CD4-positive, alpha-beta memory T cell (primary cell): ENCODE measurements around the gene ATP10A. TPM values are rescaled to one million over a fixed set of nuclear protein-coding genes. Genes with fewer than 3 reads are reported as not detected.

Source experiments
- CTCF ChIA-PET: fragments of 350-600 bp; sonication (Branson Sonifier 250); formaldehyde crosslinking; loops from one replicate; lab custom pipeline; 2021; ENCODE audit warnings: inconsistent platforms; ENCODE audit not compliant: partially characterized antibody; lab: Charles Lee
- POLR2A ChIA-PET: fragments of 350-600 bp; sonication (Branson Sonifier 250); formaldehyde crosslinking; loops from one replicate; lab custom pipeline; 2021; ENCODE audit not compliant: partially characterized antibody; lab: Charles Lee
- DNase-seq, 5 donors: peaks; one replicate each; pipeline versions ENCODE4 v3.0.0 to v3.0.0-alpha.2; 2020 to 2022; ENCODE audit warnings: mixed read lengths in 1 of 5
- H3K27ac ChIP-seq: one replicate; pipeline ENCODE4 v1.7.0; 2013; ENCODE audit warnings: low read depth, low read length
- H3K27me3 ChIP-seq: 2 replicates; pipeline ENCODE4 v1.7.0; 2013; ENCODE audit warnings: mild to moderate bottlenecking, low read length, moderate library complexity; ENCODE audit not compliant: insufficient read depth
- H3K36me3 ChIP-seq: 2 replicates; pipeline ENCODE4 v1.7.0; 2013; ENCODE audit warnings: mild to moderate bottlenecking, low read length, moderate library complexity; ENCODE audit not compliant: insufficient read depth
- H3K4me1 ChIP-seq: 2 replicates; pipeline ENCODE4 v1.7.0; 2013; ENCODE audit warnings: mild to moderate bottlenecking, low read length, moderate library complexity; ENCODE audit not compliant: insufficient read depth
- H3K4me3 ChIP-seq, 2 donors: one replicate each; pipeline ENCODE4 v1.7.0; 2013; ENCODE audit warnings: low read length in 2 of 2, mild to moderate bottlenecking in 1 of 2
- H3K9me3 ChIP-seq, 2 donors: one replicate each; pipeline ENCODE4 v1.7.0; 2013; ENCODE audit warnings: low read length in 2 of 2, control low read depth in 1 of 2; ENCODE audit not compliant: control insufficient read depth in 1 of 2
- H3K27ac Mint-ChIP-seq, 7 donors: one replicate each; pipeline ENCODE4 v1.8.0; 2020 to 2021; ENCODE audit warnings: mixed read lengths in 7 of 7, mild to moderate bottlenecking in 6 of 7, inconsistent platforms in 3 of 7, moderate library complexity in 3 of 7
- H3K27me3 Mint-ChIP-seq, 2 donors: one replicate each; pipeline ENCODE4 v1.8.0; 2020 to 2021; ENCODE audit warnings: mixed read lengths in 2 of 2
- H3K36me3 Mint-ChIP-seq, 2 donors: one replicate each; pipeline ENCODE4 v1.8.0; 2020 to 2021; ENCODE audit warnings: mixed read lengths in 2 of 2, inconsistent platforms in 1 of 2, mild to moderate bottlenecking in 1 of 2
- H3K4me1 Mint-ChIP-seq, 4 donors: one replicate each; pipeline ENCODE4 v1.8.0; 2020 to 2021; ENCODE audit warnings: mixed read lengths in 4 of 4, mild to moderate bottlenecking in 1 of 4
- H3K4me3 Mint-ChIP-seq, 8 donors: one replicate each; pipeline ENCODE4 v1.8.0; 2020 to 2021; ENCODE audit warnings: mixed read lengths in 8 of 8, mild to moderate bottlenecking in 7 of 8, moderate library complexity in 6 of 8, inconsistent platforms in 3 of 8
- H3K9me3 Mint-ChIP-seq, 8 donors: one replicate each; pipeline ENCODE4 v1.8.0; 2020 to 2021; ENCODE audit warnings: mixed read lengths in 8 of 8, mild to moderate bottlenecking in 5 of 8, inconsistent platforms in 3 of 8, moderate library complexity in 1 of 8
- intact Hi-C: fragments of 100-400 bp; cut with micrococcal nuclease; formaldehyde crosslinking; loops from one replicate; pipeline ENCODE4 v1.15.1; 2023
- polyA plus RNA-seq, 2 donors: library from polyadenylated mRNA; unstranded; fragments of 300-500 nt; fragmentation: Illumina TruSeq; gene quantifications; one replicate each; pipeline ENCODE4 v1.2.3, GENCODE V29; 2021
- total RNA-seq, 2 experiments: library from RNA; stranded (reverse); gene quantifications; one replicate each; pipeline ENCODE4 v1.2.3, GENCODE V29; 2021

Gene ATP10A
- total and polyA plus RNA-seq, 4 experiments from 2014 or later = 2.7 to 51.1 (median 29.7) TPM

- Mint-ChIP-seq H3K27ac (peak overlapping the region in 1 of 7 donors; percentile 47), H3K36me3 (peaks cover 60 to 63% of the 10 kb centered on the region in 2 donors), H3K4me1 (peaks cover 0 to 3% (median 0%) of the 10 kb centered on the region in 4 donors), H3K27me3 (no peaks in the 10 kb centered on the region), H3K4me3 (no peak overlapping the region), H3K9me3 (no peaks in the 10 kb centered on the region)
- Histone ChIP-seq H3K27me3 (no peaks in the 10 kb centered on the region), H3K4me1 (no peaks in the 10 kb centered on the region), H3K4me3 (no peak overlapping the region), H3K27ac (no peak overlapping the region), H3K9me3 (no peaks in the 10 kb centered on the region), H3K36me3 (peaks cover 11% of the 10 kb centered on the region)
- POLR2A ChIA-PET = no interaction called here
- no peak for DNase-seq
- intact Hi-C loops = no loop called here
- CTCF ChIA-PET = interaction anchor here (1.7 to 1.8 kb wide), 2 partner anchors 20 to 244 kb away, joined by 5 read pairs; no protein-coding TSS in a partner anchor
Measured at GRCh38 chr15:25689592-25689991, 173.5 kb downstream of the ATP10A start.

- no peak overlapping the region for H3K27ac Mint-ChIP-seq
- intact Hi-C loops = no loop called here
- peaks cover 63 to 64% of the 10 kb centered on the region in 2 donors for H3K36me3 Mint-ChIP-seq
- H3K27me3 Mint-ChIP-seq = no peaks in the 10 kb centered on the region
- ChIA-PET POLR2A (no interaction called here), CTCF (interaction anchor here (1.2 to 1.8 kb wide), 2 partner anchors 22 to 246 kb away, joined by 3 to 5 read pairs; no protein-coding TSS in a partner anchor)
- peaks cover 11% of the 10 kb centered on the region for H3K36me3 ChIP-seq
- no peak for DNase-seq
- H3K4me3 ChIP-seq = no peak overlapping the region
- peaks cover 0 to 3% (median 0%) of the 10 kb centered on the region in 4 donors for H3K4me1 Mint-ChIP-seq
- peaks cover 0 to 2% (median 0%) of the 10 kb centered on the region in 8 donors for H3K9me3 Mint-ChIP-seq
- H3K9me3 ChIP-seq = no peaks in the 10 kb centered on the region
- no peaks in the 10 kb centered on the region for H3K4me1 ChIP-seq
- H3K27me3 ChIP-seq = no peaks in the 10 kb centered on the region
- H3K27ac ChIP-seq = no peak overlapping the region
- H3K4me3 Mint-ChIP-seq = no peak overlapping the region
Measured at GRCh38 chr15:25688166-25688565, 175.0 kb downstream of the ATP10A start.

- peaks cover 0 to 3% (median 0%) of the 10 kb centered on the region in 4 donors for H3K4me1 Mint-ChIP-seq
- no peak overlapping the region for H3K27ac Mint-ChIP-seq
- no peaks in the 10 kb centered on the region for H3K27me3 ChIP-seq
- H3K4me3 Mint-ChIP-seq = no peak overlapping the region
- CTCF ChIA-PET = interaction anchor here (1.2 kb wide), 1 partner anchor 246 kb away, joined by 3 read pairs; no protein-coding TSS in a partner anchor
- no peaks in the 10 kb centered on the region for H3K27me3 Mint-ChIP-seq
- H3K36me3 Mint-ChIP-seq = peaks cover 67% of the 10 kb centered on the region in 2 donors
- no peak overlapping the region for H3K27ac ChIP-seq
- no peak overlapping the region for H3K4me3 ChIP-seq
- DNase-seq = no peak
- POLR2A ChIA-PET = no interaction called here
- peaks cover 0 to 2% (median 0%) of the 10 kb centered on the region in 8 donors for H3K9me3 Mint-ChIP-seq
- no peaks in the 10 kb centered on the region for H3K4me1 ChIP-seq
- intact Hi-C loops = no loop called here
- H3K36me3 ChIP-seq = peaks cover 11% of the 10 kb centered on the region
- H3K9me3 ChIP-seq = no peaks in the 10 kb centered on the region
Measured at GRCh38 chr15:25687689-25688088, 175.4 kb downstream of the ATP10A start.

- intact Hi-C loops = no loop called here
- Mint-ChIP-seq H3K27ac (no peak overlapping the region), H3K36me3 (peaks cover 66 to 67% of the 10 kb centered on the region in 2 donors), H3K27me3 (no peaks in the 10 kb centered on the region), H3K9me3 (peaks cover 0 to 2% (median 0%) of the 10 kb centered on the region in 8 donors), H3K4me3 (no peak overlapping the region), H3K4me1 (peaks cover 0 to 3% (median 0%) of the 10 kb centered on the region in 4 donors)
- H3K9me3 ChIP-seq = no peaks in the 10 kb centered on the region
- H3K4me1 ChIP-seq = no peaks in the 10 kb centered on the region
- no peaks in the 10 kb centered on the region for H3K27me3 ChIP-seq
- no peak overlapping the region for H3K27ac ChIP-seq
- no peak overlapping the region for H3K4me3 ChIP-seq
- ChIA-PET POLR2A (no interaction called here), CTCF (no interaction called here)
- no peak for DNase-seq
- peaks cover 11% of the 10 kb centered on the region for H3K36me3 ChIP-seq
Measured at GRCh38 chr15:25687276-25687675, 175.9 kb downstream of the ATP10A start.

- Mint-ChIP-seq H3K27me3 (no peaks in the 10 kb centered on the region), H3K9me3 (peaks cover 0 to 2% (median 0%) of the 10 kb centered on the region in 8 donors), H3K27ac (no peak overlapping the region), H3K4me1 (peaks cover 0 to 2% (median 0%) of the 10 kb centered on the region in 4 donors), H3K4me3 (no peak overlapping the region), H3K36me3 (peaks cover 67 to 69% of the 10 kb centered on the region in 2 donors)
- ChIA-PET POLR2A (no interaction called here), CTCF (no interaction called here)
- H3K9me3 ChIP-seq = no peaks in the 10 kb centered on the region
- no peaks in the 10 kb centered on the region for H3K4me1 ChIP-seq
- no peak overlapping the region for H3K4me3 ChIP-seq
- peaks cover 11% of the 10 kb centered on the region for H3K36me3 ChIP-seq
- no peak for DNase-seq
- no peak overlapping the region for H3K27ac ChIP-seq
- intact Hi-C loops = no loop called here
- no peaks in the 10 kb centered on the region for H3K27me3 ChIP-seq
Measured at GRCh38 chr15:25686780-25687179, 176.3 kb downstream of the ATP10A start.

GRCh38 chr15:25684521-25685431 lies 178.4 kb downstream of the ATP10A start:
- H3K4me1 Mint-ChIP-seq = no peaks in the 10 kb centered on the region
- no peak for DNase-seq
- peaks cover 71 to 76% of the 10 kb centered on the region in 2 donors for H3K36me3 Mint-ChIP-seq
- Histone ChIP-seq H3K9me3 (no peaks in the 10 kb centered on the region), H3K27ac (no peak overlapping the region), H3K36me3 (peaks cover 6% of the 10 kb centered on the region), H3K4me3 (no peak overlapping the region), H3K4me1 (no peaks in the 10 kb centered on the region), H3K27me3 (no peaks in the 10 kb centered on the region)
- ChIA-PET POLR2A (no interaction called here), CTCF (interaction anchor here (0.8 to 0.9 kb wide), 2 partner anchors 12 to 249 kb away, joined by 3 read pairs; no protein-coding TSS in a partner anchor)
- H3K27ac Mint-ChIP-seq = no peak overlapping the region
- H3K9me3 Mint-ChIP-seq = peaks cover 0 to 2% (median 0%) of the 10 kb centered on the region in 8 donors
- intact Hi-C loops = no loop called here
- H3K27me3 Mint-ChIP-seq = no peaks in the 10 kb centered on the region
- no peak overlapping the region for H3K4me3 Mint-ChIP-seq

GRCh38 chr15:25683911-25684310 lies 179.2 kb downstream of the ATP10A start:
- H3K27ac Mint-ChIP-seq = peak overlapping the region in 1 of 7 donors; percentile 68
- Histone ChIP-seq H3K27ac (no peak overlapping the region), H3K27me3 (no peaks in the 10 kb centered on the region), H3K4me3 (no peak overlapping the region), H3K4me1 (no peaks in the 10 kb centered on the region), H3K36me3 (peaks cover 9% of the 10 kb centered on the region), H3K9me3 (no peaks in the 10 kb centered on the region)
- no peak for DNase-seq
- intact Hi-C loops = no loop called here
- POLR2A ChIA-PET = no interaction called here
- peaks cover 69 to 74% of the 10 kb centered on the region in 2 donors for H3K36me3 Mint-ChIP-seq
- H3K27me3 Mint-ChIP-seq = no peaks in the 10 kb centered on the region
- CTCF ChIA-PET = interaction anchor here (0.9 kb wide), 1 partner anchor 12 kb away, joined by 3 read pairs; no protein-coding TSS in a partner anchor
- H3K4me3 Mint-ChIP-seq = peak overlapping the region in 1 of 8 donors; percentile 11
- H3K9me3 Mint-ChIP-seq = peaks cover 0 to 2% (median 0%) of the 10 kb centered on the region in 8 donors
- no peaks in the 10 kb centered on the region for H3K4me1 Mint-ChIP-seq
